RWPE2 (cell line): ENCODE results near the gene CFAP126.

Experiments used
- ATAC-seq: fragments of 200-7000 bp; cut with Tn5 transposase; 3 replicates; pipeline ENCODE4 v1.9.1; 2021; ENCODE audit warnings: low read depth
- DNase-seq: peaks from one replicate; pipeline ENCODE4 v3.0.0-alpha.2; 2020; ENCODE audit warnings: low spot score
- H3K27ac ChIP-seq: fragments of 450-650 bp; 2 replicates; pipeline ENCODE4 v1.5.1; 2017; ENCODE audit warnings: mild to moderate bottlenecking; ENCODE audit not compliant: poor library complexity, severe bottlenecking
- H3K27me3 ChIP-seq: fragments of 250-450 bp; sonication (Bioruptor Pico); 2 replicates; pipeline ENCODE4 v1.5.1; 2021; ENCODE audit warnings: mild to moderate bottlenecking, moderate library complexity; ENCODE audit not compliant: insufficient read depth, poor library complexity, severe bottlenecking
- H3K36me3 ChIP-seq: fragments of 250-450 bp; sonication (Bioruptor Pico); 2 replicates; pipeline ENCODE4 v1.5.1; 2020; ENCODE audit warnings: low read depth, mild to moderate bottlenecking, moderate library complexity
- H3K4me1 ChIP-seq: fragments of 250-450 bp; sonication (Bioruptor Pico); 2 replicates; pipeline ENCODE4 v1.5.1; 2021; ENCODE audit warnings: mild to moderate bottlenecking, moderate library complexity; ENCODE audit not compliant: insufficient read depth, poor library complexity, severe bottlenecking
- H3K4me3 ChIP-seq: fragments of 250-450 bp; sonication (Bioruptor Pico); 2 replicates; pipeline ENCODE4 v1.5.1; 2021; ENCODE audit warnings: mild to moderate bottlenecking, moderate library complexity; ENCODE audit not compliant: severe bottlenecking
- H3K9me3 ChIP-seq: fragments of 250-450 bp; sonication (Bioruptor Pico); 2 replicates; pipeline ENCODE4 v1.5.1; 2021; ENCODE audit warnings: mild to moderate bottlenecking, moderate library complexity; ENCODE audit not compliant: severe bottlenecking
- TF ChIP-seq, protein P1 (sequence below): fragments of 450-650 bp; IDR thresholded peaks from one replicate; pipeline ENCODE4 v1.5.1; 2017; ENCODE audit warnings: mild to moderate bottlenecking, moderate library complexity; ENCODE audit not compliant: poor library complexity, severe bottlenecking

CFAP126 gene

DNA sequence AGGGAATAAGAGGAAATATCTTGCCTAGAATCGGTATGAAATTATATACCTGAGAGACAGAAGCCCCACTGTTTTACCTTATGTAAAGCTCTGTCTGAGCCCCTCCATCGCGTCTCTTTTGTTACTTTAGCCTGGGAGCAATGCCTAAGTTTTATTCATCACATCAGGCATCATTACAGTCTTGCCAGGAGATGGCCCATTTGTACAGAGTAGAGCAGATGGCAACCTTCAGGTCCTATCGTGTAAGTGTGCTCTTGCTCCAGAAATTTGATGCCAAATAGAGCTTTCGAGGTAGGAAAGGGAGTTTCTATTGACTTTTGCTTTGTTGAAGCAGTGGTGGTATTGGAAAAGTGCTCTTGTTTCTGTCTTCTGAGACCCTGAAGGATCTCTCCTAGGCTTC, 24.9 kb downstream of the CFAP126 start:
- H3K27me3 ChIP-seq = no peaks in the 10 kb centered on the region
- TF ChIP-seq, protein P1, sequence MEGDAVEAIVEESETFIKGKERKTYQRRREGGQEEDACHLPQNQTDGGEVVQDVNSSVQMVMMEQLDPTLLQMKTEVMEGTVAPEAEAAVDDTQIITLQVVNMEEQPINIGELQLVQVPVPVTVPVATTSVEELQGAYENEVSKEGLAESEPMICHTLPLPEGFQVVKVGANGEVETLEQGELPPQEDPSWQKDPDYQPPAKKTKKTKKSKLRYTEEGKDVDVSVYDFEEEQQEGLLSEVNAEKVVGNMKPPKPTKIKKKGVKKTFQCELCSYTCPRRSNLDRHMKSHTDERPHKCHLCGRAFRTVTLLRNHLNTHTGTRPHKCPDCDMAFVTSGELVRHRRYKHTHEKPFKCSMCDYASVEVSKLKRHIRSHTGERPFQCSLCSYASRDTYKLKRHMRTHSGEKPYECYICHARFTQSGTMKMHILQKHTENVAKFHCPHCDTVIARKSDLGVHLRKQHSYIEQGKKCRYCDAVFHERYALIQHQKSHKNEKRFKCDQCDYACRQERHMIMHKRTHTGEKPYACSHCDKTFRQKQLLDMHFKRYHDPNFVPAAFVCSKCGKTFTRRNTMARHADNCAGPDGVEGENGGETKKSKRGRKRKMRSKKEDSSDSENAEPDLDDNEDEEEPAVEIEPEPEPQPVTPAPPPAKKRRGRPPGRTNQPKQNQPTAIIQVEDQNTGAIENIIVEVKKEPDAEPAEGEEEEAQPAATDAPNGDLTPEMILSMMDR = no peak
- H3K9me3 ChIP-seq = no peaks in the 10 kb centered on the region
- no peak overlapping the region for H3K27ac ChIP-seq
- peaks cover 69% of the 10 kb centered on the region for H3K36me3 ChIP-seq
- DNase-seq (no peak), ATAC-seq (no peak)
- no peak overlapping the region for H3K4me3 ChIP-seq
- no peaks in the 10 kb centered on the region for H3K4me1 ChIP-seq

DNA sequence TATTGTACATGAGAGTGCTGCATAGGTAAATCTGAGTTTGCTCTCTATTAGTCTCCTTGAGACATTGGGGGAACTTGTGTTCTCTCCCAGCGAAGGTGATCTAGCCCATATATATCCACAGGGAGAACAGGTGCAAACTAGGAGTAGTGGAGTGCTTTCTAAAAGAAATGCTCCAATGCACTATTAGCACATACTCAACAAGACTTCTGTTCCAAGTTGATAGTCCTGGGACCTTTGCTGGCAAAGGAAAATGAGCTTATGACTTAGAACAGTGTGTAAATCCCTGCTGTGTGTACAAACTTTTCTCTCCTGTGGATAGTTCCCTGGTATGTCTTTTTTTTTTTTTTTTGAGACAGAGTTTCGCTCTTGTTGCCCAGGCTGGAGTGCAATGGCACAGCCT, 25.5 kb downstream of the CFAP126 start:
- ATAC-seq (no peak), DNase-seq (no peak)
- H3K4me3 ChIP-seq = no peak overlapping the region
- H3K27ac ChIP-seq = no peak overlapping the region
- H3K4me1 ChIP-seq = no peaks in the 10 kb centered on the region
- TF ChIP-seq, protein P1 = no peak
- no peaks in the 10 kb centered on the region for H3K27me3 ChIP-seq
- H3K36me3 ChIP-seq = peaks cover 75% of the 10 kb centered on the region
- no peaks in the 10 kb centered on the region for H3K9me3 ChIP-seq

DNA sequence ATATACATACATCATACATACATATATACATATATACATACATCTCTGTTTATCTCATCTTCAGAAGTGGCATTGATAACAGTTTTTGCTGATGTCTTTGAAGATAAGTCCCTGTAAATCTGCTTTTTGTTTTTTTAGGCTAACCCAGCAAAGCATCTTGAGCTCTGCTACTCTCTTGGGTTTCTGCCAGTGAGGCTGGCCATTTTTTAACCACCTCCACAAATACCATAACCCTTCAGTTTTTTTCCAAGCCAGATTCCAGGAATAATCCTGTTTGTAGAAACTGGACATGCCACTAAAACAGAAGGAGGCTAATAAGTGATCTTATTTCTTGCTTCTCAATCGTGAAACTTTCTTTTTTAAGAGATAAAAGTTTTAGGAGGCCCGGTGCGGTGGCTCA, 31.9 kb downstream of the CFAP126 start:
- no peak overlapping the region for H3K27ac ChIP-seq
- H3K9me3 ChIP-seq = no peaks in the 10 kb centered on the region
- H3K27me3 ChIP-seq = no peaks in the 10 kb centered on the region
- peaks cover 79% of the 10 kb centered on the region for H3K36me3 ChIP-seq
- H3K4me3 ChIP-seq = no peak overlapping the region
- no peaks in the 10 kb centered on the region for H3K4me1 ChIP-seq
- ATAC-seq = no peak
- no peak for DNase-seq
- TF ChIP-seq, protein P1 = no peak

DNA sequence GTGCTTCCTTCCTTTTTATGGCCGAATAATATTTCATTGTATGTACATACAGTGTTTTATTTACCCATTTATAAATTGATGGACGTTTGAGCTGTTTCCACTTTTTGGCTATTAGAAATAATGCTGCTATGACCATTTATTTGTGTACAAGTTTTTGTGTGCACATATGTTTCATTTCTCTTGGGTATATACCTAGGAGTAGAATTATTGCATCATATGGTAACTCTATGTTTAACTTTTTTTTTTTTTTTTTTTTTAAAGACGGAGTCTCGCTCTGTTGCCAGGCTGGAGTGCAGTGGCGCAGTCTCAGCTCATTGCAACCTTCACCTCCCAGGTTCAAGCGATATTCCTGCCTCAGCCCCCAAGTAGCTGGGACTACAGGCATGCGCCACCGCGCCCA, 34.5 kb downstream of the CFAP126 start:
- H3K4me3 ChIP-seq = no peak overlapping the region
- TF ChIP-seq, protein P1 = no peak
- H3K27ac ChIP-seq = no peak overlapping the region
- H3K9me3 ChIP-seq = no peaks in the 10 kb centered on the region
- DNase-seq = no peak
- no peaks in the 10 kb centered on the region for H3K27me3 ChIP-seq
- no peaks in the 10 kb centered on the region for H3K4me1 ChIP-seq
- H3K36me3 ChIP-seq = peaks cover 83% of the 10 kb centered on the region
- no peak for ATAC-seq

DNA sequence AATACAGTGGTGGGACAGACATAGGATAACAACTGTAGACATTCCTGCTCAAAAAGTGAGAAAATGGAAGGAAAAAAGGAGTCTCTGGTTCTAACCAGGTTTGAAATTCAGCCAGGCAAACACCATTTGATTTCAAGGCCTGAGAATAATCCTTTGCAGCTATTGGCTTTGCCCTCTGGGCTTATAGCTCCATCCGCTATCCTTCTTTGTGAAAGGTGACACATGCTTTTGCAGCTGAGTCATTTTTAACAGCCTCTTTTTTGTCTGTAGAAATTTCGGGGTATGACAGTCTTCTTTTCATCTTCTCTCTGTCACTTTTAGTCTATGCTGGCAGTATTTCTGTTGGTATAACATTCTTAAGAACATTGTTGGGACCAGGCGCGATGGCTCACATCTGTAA, 37.3 kb downstream of the CFAP126 start:
- TF ChIP-seq, protein P1 = no peak
- peaks cover 90% of the 10 kb centered on the region for H3K36me3 ChIP-seq
- ATAC-seq = peak; percentile 49; the same call in 1 of the 3 replicates

More for the DNA sequence above, 37.3 kb downstream of the CFAP126 start:
- Histone ChIP-seq H3K4me3 (no peak overlapping the region), H3K4me1 (no peaks in the 10 kb centered on the region), H3K9me3 (no peaks in the 10 kb centered on the region), H3K27ac (no peak overlapping the region), H3K27me3 (no peaks in the 10 kb centered on the region)
- no peak for DNase-seq
